ENCODE results near the gene GRIK3.

DNA sequence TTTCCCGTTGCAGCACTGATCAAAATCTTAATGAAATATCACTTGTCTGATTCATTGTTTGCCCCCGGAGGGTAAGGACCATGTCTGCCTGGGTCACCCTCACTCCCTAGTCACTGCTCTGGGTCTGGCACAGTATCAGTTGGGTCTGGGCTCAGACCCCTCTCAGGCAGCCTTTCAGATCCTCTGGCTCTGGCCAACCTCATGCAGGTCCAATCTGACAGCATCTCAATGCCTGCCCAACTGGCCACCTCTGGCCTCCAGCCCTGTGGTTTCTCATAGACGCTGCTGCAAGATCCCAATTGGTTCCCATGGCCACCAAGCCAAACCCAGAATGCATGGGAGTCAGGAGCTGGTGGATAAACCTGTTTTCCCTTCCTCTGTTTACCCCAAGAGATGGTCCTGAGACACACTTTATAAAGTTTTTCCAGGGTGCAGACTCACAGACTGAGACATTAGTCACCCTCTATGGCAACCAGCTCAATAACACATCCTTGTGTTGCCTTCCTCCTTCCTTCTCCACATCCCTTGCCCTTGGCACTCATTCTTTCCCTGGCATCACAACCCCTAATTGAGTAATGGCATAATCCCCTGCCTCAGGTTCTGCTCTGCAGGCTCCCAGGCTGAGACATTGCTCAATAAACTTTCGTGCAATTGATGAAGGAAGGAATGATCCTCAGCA, 199.2 kb downstream of the GRIK3 start:
- TF ChIP-seq, protein P1, sequence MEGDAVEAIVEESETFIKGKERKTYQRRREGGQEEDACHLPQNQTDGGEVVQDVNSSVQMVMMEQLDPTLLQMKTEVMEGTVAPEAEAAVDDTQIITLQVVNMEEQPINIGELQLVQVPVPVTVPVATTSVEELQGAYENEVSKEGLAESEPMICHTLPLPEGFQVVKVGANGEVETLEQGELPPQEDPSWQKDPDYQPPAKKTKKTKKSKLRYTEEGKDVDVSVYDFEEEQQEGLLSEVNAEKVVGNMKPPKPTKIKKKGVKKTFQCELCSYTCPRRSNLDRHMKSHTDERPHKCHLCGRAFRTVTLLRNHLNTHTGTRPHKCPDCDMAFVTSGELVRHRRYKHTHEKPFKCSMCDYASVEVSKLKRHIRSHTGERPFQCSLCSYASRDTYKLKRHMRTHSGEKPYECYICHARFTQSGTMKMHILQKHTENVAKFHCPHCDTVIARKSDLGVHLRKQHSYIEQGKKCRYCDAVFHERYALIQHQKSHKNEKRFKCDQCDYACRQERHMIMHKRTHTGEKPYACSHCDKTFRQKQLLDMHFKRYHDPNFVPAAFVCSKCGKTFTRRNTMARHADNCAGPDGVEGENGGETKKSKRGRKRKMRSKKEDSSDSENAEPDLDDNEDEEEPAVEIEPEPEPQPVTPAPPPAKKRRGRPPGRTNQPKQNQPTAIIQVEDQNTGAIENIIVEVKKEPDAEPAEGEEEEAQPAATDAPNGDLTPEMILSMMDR (conservative IDR thresholded peaks at IDR 0.05 in 1 of 2, IDR thresholded peaks at IDR 0.05 in 1 of 2; ENCODE audit: extremely low read depth in 1 of 2, insufficient read depth in 1 of 2, low read depth in 1 of 2, low read length in 2 of 2): no peak
- TF ChIP-seq EZH2 (IDR thresholded peaks at IDR 0.05; ENCODE audit: borderline replicate concordance, low read length): no peak
